B cell (primary cell): Measurements from ENCODE around the gene PHKG2. TPM values are rescaled to one million over a fixed set of nuclear protein-coding genes. Genes with fewer than 3 reads are reported as not detected.

Experiments
- ATAC-seq: fragments of 200-7000 bp; cut with Tn5 transposase; one replicate; pipeline ENCODE4 v1.10.0; 2021; ENCODE audit warnings: low read depth, mild to moderate bottlenecking, moderate number of reproducible peaks, moderate library complexity
- CTCF ChIA-PET: fragments of 350-600 bp; sonication (Branson Sonifier 250); formaldehyde crosslinking; loops from one replicate; lab custom pipeline; 2021; ENCODE audit warnings: antibody characterized with exemption, inconsistent platforms; lab: Charles Lee
- POLR2A ChIA-PET: fragments of 350-600 bp; sonication (Branson Sonifier 250); formaldehyde crosslinking; loops from one replicate; lab custom pipeline; 2021; ENCODE audit warnings: antibody characterized with exemption; lab: Charles Lee
- DNase-seq: peaks from one replicate; pipeline ENCODE4 v3.0.0; 2013
- H2AFZ ChIP-seq: 2 replicates; pipeline ENCODE4 v1.6.1; 2012; ENCODE audit warnings: mild to moderate bottlenecking, low read depth, low read length; ENCODE audit not compliant: insufficient read depth, poor library complexity, severe bottlenecking
- H3K27ac ChIP-seq, 2 donors: 1 replicate in 1 of 2; 2 replicates in 1 of 2; pipeline ENCODE4 v1.5.1; 2012 to 2013; ENCODE audit warnings: low read length in 2 of 2, mild to moderate bottlenecking in 2 of 2, moderate library complexity in 1 of 2
- H3K27me3 ChIP-seq, 4 experiments: fragments of 200-600 bp in 1 of 4; sonication (generic) in 1 of 4; replicated peaks in 1 of 4; 1 replicate in 2 of 4; 2 replicates in 2 of 4; pipeline versions ENCODE4 v1.6.1 to v1.7.0; 2013 to 2016; ENCODE audit warnings: low read length in 3 of 4, mild to moderate bottlenecking in 2 of 4, mixed read lengths in 1 of 4, moderate library complexity in 1 of 4; ENCODE audit not compliant: insufficient read depth in 4 of 4, control insufficient read depth in 3 of 4; ENCODE audit errors: control extremely low read depth in 1 of 4
- H3K36me3 ChIP-seq, 2 experiments: replicated peaks in 1 of 2; 1 replicate in 1 of 2; 2 replicates in 1 of 2; pipeline versions ENCODE4 v1.6.1 to v1.7.1; 2013; ENCODE audit warnings: low read length in 1 of 2; ENCODE audit not compliant: insufficient read depth in 2 of 2, control insufficient read depth in 1 of 2; ENCODE audit errors: control extremely low read depth in 1 of 2, extremely low read depth in 1 of 2
- H3K4me1 ChIP-seq, 2 donors: fragments of 200-600 bp in 1 of 2; sonication (generic) in 1 of 2; 1 replicate in 1 of 2; 2 replicates in 1 of 2; pipeline versions ENCODE4 v1.5.1 to v1.6.1; 2013 to 2017; ENCODE audit warnings: low read length in 2 of 2; ENCODE audit not compliant: control insufficient read depth in 2 of 2, insufficient read depth in 2 of 2
- H3K4me2 ChIP-seq: replicated peaks from 2 replicates; pipeline ENCODE3; 2012; ENCODE audit warnings: mild to moderate bottlenecking, low read depth, low read length; ENCODE audit not compliant: poor library complexity, severe bottlenecking
- H3K4me3 ChIP-seq, 5 experiments: fragments of 200-600 bp in 1 of 5; sonication (generic) in 1 of 5; 1 replicate in 3 of 5; 2 replicates in 2 of 5; pipeline versions ENCODE4 v1.5.1 to v1.7.0; 2011 to 2016; ENCODE audit warnings: low read length in 4 of 5, mild to moderate bottlenecking in 4 of 5, low read depth in 2 of 5, control low read depth in 1 of 5, moderate library complexity in 1 of 5; ENCODE audit not compliant: insufficient read depth in 1 of 5; ENCODE audit errors: control extremely low read depth in 1 of 5, extremely low read depth in 1 of 5
- H3K79me2 ChIP-seq: fragments of 200-600 bp; sonication (generic); one replicate; pipeline ENCODE4 v1.6.0; 2016; ENCODE audit warnings: low read length; ENCODE audit not compliant: control insufficient read depth, insufficient read depth
- H3K9ac ChIP-seq: fragments of 200-600 bp; sonication (generic); 2 replicates; pipeline ENCODE4 v1.6.1; 2017; ENCODE audit warnings: mild to moderate bottlenecking, low read length, moderate library complexity
- H3K9me3 ChIP-seq, 3 donors: one replicate each; pipeline versions ENCODE4 v1.6.1 to v1.7.1; 2013; ENCODE audit warnings: low read length in 2 of 3; ENCODE audit not compliant: control insufficient read depth in 2 of 3, insufficient read depth in 1 of 3; ENCODE audit errors: control extremely low read depth in 1 of 3
- H4K20me1 ChIP-seq: 2 replicates; pipeline ENCODE4 v1.6.0; 2012; ENCODE audit warnings: mild to moderate bottlenecking, low read length; ENCODE audit not compliant: insufficient read depth, control insufficient read depth, poor library complexity, severe bottlenecking
- H3K27ac Mint-ChIP-seq: one replicate; pipeline ENCODE4 v1.8.0; 2021; ENCODE audit warnings: mixed read lengths
- H3K27me3 Mint-ChIP-seq: one replicate; pipeline ENCODE4 v1.8.0; 2021; ENCODE audit warnings: mixed read lengths
- H3K4me1 Mint-ChIP-seq: one replicate; pipeline ENCODE4 v1.8.0; 2021; ENCODE audit warnings: mixed read lengths
- H3K4me3 Mint-ChIP-seq: one replicate; pipeline ENCODE4 v1.8.0; 2021; ENCODE audit warnings: mixed read lengths
- H3K9me3 Mint-ChIP-seq: one replicate; pipeline ENCODE4 v1.8.0; 2022; ENCODE audit warnings: mixed read lengths; ENCODE audit not compliant: insufficient read depth
- CTCF ChIP-seq: fragments of 200-600 bp; IDR thresholded peaks from one replicate; pipeline ENCODE4 v1.8.0; 2022; ENCODE audit warnings: antibody characterized with exemption, mild to moderate bottlenecking
- EZH2 ChIP-seq: IDR thresholded peaks from 2 replicates; pipeline ENCODE4 v1.6.1; 2012; ENCODE audit warnings: borderline replicate concordance, low read depth, mild to moderate bottlenecking, moderate library complexity, low read length; ENCODE audit not compliant: insufficient read depth, poor library complexity, severe bottlenecking
- WGBS: methylation state at CpG from one replicate; pipeline ENCODE4 v1.1.5; 2013; ENCODE audit warnings: missing lambda C conversion rate; ENCODE audit not compliant: insufficient coverage; 5-methylcytosine and 5-hydroxymethylcytosine counted together
- intact Hi-C: fragments of 100-400 bp; cut with micrococcal nuclease; formaldehyde crosslinking; loops from one replicate; pipeline ENCODE4 v1.10.0; 2022
- polyA plus RNA-seq: library from polyadenylated mRNA; depleted of rRNA; stranded (reverse); fragments of >200 nt; gene quantifications from 2 replicates; pipeline ENCODE4 v1.2.3, GENCODE V29; 2012
- total RNA-seq, 2 donors: library from RNA; stranded (reverse); fragments of 120-200 nt in 1 of 2; gene quantifications; 1 replicate in 1 of 2; 2 replicates in 1 of 2; pipeline versions ENCODE4 v1.2.3 to v1.2.4, GENCODE V29; 2013 to 2022

The PHKG2 gene
- total and polyA plus RNA-seq, 2 donors (not counting 1 experiment from before 2014, with no cell fraction given) = 55.7 to 80.8 TPM

- CTCF ChIA-PET = no interaction called here
- POLR2A ChIA-PET = no interaction called here
Observed at GRCh38 chr16:30780549-30780948, 32.3 kb downstream of the PHKG2 start.

More at GRCh38 chr16:30780549-30780948, 32.3 kb downstream of the PHKG2 start:
- H3K27me3 ChIP-seq = peaks cover 0 to 19% (median 6%) of the 10 kb centered on the region in 4 experiments
- no peak overlapping the region for H3K4me2 ChIP-seq
- H3K9ac ChIP-seq = no peak overlapping the region
- no peak for DNase-seq
- Mint-ChIP-seq H3K4me1 (peaks cover 14% of the 10 kb centered on the region), H3K4me3 (no peak overlapping the region), H3K27me3 (peaks cover 15% of the 10 kb centered on the region), H3K9me3 (no peaks in the 10 kb centered on the region), H3K27ac (no peak overlapping the region)
- TF ChIP-seq CTCF = no peak
- TF ChIP-seq EZH2 = no peak
- intact Hi-C loops = no loop called here
- H3K36me3 ChIP-seq = no peaks in the 10 kb centered on the region
- peaks cover 6% of the 10 kb centered on the region for H4K20me1 ChIP-seq
- no peak overlapping the region for H2AFZ ChIP-seq
- 83% methylated on average over 2 of the region's 4 CpGs for WGBS
- no peak for ATAC-seq
- peaks cover 6 to 7% of the 10 kb centered on the region in 2 donors for H3K4me1 ChIP-seq
- H3K4me3 ChIP-seq = no peak overlapping the region
- no peaks in the 10 kb centered on the region for H3K79me2 ChIP-seq
- H3K27ac ChIP-seq = no peak overlapping the region
- no peaks in the 10 kb centered on the region for H3K9me3 ChIP-seq
